Renal pelvis (tissue), 4 donors: ENCODE data around the gene MCCC1. TPM values are rescaled to one million over a fixed set of nuclear protein-coding genes. Genes with fewer than 3 reads are reported as not detected.
"Not testable (repeated sequence)": the region's sequence is repeated elsewhere in the genome, so short reads cannot be mapped to it uniquely, and the experiment has no call there.

Experiments used
- DNase-seq: peaks from one replicate; pipeline ENCODE4 v3.0.0-alpha.2; 2013
- polyA plus RNA-seq, 3 donors: library from polyadenylated mRNA; unstranded; fragments of 120-200 nt; gene quantifications; one replicate each; pipeline ENCODE4 v1.2.1, GENCODE V29; 2013; ENCODE audit not compliant: insufficient read length in 3 of 3

MCCC1 gene
- polyA plus RNA-seq, 3 donors = 55.5 to 64.4 (median 62.8) TPM

DNA sequence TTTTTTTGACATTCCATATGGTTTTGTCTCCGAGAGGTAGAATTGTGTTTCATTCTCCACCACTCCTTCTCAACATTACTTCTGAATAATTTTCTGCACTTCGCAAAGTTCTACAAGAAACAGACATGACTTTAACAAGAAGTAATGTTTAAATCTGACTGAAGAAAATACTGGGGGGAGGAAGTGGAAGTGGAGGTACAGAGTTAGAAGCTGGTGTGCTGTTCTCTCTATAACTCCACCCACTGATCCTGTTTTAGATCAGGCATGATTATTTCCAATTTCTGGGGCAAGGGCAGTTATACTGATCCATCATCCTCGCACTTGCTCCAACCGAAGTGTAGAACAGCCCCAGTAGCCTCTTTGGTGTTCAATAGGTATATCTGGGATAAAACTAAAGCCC is 9.2 kb upstream of the MCCC1 start:
- no peak for DNase-seq

DNA sequence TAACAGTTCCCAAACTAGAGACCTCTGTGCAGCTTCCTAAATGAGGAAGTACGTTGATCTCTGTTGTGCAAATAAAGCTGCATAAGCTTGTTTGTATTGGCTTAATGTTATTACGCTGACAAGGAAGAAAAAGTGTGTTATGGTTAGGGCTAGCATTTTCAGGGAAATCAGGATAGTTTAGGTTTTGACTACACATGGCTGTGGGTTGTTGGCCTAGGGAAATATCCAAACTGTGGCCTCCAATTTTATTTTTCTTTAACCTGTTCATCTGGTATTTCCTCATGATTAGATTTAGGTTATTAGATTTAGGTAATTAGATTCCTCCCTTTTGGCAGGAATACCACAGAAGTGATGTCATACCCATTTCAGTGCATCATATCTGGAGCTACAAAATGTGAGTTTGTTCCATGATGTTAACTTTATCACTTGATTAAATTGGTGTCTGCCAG is 8.7 kb upstream of the MCCC1 start:
- no peak for DNase-seq

DNA sequence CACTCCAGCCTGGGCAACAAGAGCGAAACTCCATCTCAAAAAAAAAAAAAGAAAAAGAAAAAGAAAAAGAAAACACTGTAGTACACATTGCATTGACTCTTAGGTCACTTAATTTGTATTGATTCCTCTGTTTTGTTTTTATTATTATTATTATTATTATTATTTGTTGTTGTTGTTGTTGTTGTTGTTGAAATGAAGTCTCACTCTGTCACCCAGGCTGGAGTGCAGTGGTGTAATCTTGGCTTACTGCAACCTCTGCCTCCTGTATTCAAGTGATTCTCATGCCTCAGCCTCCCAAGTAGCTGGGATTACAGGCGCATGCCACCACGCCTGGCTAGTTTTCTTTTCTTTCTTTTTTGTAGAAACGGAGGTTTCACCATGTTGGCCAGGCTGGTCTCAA is 8.1 kb upstream of the MCCC1 start:
- DNase-seq = not testable (repeated sequence)

DNA sequence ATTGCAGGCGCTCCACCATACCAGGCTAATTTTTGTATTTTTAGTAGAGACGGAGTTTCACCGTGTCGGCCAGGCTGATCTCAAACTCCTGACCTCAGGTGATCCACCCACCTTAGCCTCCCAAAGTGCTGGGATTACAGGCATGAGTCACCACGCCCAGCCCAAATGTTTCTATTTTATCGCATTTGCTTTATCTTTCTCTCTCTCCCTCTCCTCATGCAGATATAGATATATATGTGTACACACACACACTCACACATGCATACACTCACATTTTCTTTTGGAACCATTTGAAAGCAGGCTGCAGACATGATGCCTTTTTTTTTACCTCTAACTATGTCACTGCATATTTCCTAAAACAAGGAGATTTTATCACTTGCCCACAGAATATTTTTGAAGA is 7.3 kb upstream of the MCCC1 start:
- no peak for DNase-seq

DNA sequence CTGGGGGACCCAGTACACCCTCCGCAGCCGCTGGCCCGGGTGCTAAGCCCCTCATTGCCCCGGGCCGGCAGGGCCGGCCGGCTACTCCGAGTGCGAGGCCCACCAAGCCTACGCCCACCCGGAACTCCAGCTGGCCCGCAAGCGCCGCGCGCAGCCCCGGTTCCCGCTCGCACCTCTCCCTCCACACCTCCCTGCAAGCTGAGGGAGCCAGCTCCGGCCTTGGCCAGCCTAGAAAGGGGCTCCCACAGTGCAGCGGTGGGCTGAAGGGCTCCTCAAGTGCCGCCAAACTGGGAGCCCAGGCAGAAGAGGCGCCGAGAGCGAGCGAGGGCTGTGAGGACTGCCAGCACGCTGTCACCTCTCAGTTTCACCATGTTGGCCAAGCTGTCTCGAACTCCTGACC is 4.7 kb upstream of the MCCC1 start:
- DNase-seq = not testable (repeated sequence)

DNA sequence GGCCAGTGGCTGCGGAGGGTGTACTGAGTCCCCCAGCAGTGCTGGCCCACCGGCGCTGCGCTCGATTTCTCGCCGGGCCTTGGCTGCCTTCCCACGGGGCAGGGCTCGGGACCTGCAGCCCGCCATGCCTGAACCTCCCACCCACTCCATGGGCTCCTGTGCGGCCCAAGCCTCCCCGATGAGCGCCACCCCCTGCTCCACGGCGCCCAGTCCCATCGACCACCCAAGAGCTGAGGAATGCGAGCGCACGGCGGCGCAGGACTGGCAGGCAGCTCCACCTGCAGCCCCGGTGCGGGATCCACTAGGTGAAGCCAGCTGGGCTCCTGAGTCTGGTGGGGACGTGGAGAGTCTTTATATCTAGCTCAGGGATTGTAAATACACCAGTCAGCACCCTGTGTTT is 1.7 kb upstream of the MCCC1 start:
- not testable (repeated sequence) for DNase-seq

DNA sequence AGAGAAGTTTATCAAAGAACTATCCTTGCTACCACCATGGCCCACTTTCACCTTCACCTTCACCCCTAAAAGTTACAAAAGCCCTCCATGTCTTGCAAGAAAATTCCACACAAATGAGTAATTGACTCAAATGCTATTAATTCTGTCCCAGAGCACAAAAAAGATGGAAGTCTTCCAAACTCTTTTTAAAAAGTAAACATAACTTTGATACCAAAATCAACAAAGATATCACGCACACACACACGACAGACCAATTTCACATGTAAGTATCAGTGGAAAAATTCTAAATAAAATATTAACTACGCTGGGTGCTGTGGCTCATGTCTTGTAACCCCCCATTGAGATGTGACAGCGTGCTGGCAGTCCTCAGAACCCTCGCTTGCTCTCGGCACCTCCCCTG is 1.1 kb upstream of the MCCC1 start:
- DNase-seq = no peak

DNA sequence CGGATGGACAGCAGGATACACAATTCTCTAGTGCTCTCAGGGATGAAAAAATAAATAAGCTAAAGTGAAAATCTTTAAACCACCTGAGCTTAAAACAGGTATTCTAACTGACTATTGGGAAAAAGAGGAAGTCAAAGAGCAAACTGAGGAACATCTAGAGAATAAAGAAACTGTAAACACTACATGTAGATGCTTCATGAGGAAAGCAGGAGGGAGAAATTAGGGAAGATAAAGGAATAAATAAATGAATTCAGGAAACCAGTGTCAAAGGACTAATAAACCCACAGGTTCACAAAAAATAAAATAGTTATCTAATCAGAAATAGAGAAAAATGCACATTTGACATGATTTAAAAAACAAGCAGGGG is 525 bp upstream of the MCCC1 start:
- no peak for DNase-seq

DNA sequence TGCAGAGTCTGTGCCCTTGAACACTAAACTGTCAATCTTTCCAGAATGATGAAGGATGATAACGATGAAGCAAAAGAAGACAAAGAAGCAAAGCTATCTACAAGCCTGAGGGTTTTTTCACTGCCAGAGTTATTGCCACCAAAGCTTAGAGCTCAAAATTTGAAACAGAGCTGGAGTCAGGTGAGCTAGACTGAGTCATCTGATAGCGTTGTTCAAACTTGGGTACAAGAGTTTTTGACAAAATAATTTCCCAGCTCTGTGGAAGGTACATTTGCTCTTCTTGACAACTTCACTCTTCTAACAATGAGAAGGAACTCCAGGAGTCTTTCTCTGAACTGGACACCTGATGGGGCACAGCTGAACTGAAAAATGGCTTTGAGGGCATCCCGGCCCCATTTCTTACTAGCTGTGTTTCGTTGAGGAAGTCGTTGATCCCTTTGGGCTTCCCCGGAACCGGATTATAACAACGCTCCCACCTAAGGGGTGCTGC is 715 bp downstream of the MCCC1 start:
- no peak for DNase-seq

DNA sequence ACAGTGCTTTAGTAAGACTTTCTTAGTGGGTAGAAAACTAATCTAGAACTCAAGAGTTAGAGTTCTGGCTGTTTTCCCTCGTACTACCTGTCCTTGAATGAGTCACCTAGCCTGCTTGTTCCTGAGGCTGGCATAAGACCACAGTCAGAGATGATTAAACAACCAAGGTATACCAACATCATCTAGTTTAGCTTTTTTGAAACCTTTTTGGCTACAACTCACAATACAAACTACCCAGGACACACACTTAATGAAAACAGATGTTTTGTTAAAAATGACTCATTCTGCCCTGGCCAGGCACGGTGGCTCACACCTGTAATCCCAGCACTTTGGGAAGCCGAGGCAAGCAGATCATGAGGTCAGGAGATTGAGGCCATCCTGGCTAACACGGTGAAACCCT is 4.6 kb downstream of the MCCC1 start:
- no peak for DNase-seq

DNA sequence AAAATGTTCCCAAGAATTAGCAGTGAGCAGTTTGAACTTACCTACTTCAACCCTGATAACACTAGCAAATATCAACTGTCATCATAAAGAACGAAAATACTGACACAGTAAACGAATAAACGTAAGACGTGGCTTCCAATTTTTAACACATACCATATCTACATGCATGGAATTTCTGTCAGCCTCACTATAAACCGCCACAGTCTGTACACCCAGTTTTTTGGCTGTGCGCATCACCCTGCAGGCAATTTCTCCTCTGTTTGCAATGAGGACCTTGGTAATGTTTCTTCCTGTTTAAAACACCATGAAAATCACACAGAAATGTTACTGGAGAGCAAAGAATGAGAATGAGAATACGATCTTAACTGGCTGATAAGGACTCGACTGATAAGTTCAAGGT is 7.0 kb downstream of the MCCC1 start:
- no peak for DNase-seq

DNA sequence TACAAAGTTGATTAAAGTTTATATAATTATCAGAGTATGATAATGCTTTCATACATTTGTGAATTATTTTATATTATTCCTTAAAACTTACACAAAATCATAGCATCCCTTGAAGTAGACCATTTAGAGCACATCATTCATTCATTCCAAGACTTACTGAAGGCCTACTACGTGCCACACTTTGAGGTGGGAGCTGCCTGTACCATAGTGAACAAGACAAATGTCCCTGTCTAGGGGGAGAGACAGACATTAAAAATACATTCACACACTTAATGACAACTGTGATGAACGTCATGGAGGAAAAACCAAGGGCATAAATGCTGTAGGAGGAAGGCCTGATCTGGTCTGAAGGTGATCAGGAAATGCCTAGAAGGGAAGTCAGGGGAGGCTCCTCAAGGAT is 12.1 kb downstream of the MCCC1 start:
- DNase-seq = no peak

DNA sequence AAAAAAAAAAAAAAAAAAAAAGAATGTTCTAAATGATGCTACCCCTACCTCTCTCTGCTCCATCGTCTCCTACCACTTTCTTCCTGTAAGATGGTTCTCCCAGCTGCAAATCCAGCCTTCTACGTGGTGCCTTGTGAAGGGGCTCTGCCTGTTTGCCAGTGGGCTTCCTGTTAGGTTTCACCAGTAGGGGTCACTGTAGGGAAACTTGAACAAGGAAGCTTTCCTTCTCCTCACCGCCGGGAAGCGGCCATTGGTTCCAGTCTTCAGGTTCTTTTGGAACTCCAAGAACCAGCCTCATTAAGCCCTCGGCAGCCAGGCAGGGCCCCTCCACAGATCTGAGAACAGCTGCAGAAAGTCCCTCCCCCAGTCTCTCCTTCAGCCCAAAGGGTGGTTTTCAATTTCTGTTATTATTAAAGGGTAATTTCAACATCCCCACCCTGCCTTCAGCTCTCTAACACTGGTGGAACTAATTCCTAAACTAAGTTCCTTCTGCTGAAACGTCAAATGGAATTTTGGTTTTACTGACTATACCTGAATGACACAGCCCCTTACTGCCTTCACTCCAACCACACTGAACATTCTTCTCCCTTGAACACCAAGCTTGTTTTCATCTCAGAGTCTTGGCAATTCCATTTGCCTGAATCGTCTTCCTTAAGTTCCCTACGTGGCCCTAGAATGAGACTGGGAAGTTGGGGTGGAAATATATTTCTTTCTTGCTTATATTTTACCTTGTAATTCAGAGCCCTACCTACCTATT is 13.5 kb downstream of the MCCC1 start:
- no peak for DNase-seq

DNA sequence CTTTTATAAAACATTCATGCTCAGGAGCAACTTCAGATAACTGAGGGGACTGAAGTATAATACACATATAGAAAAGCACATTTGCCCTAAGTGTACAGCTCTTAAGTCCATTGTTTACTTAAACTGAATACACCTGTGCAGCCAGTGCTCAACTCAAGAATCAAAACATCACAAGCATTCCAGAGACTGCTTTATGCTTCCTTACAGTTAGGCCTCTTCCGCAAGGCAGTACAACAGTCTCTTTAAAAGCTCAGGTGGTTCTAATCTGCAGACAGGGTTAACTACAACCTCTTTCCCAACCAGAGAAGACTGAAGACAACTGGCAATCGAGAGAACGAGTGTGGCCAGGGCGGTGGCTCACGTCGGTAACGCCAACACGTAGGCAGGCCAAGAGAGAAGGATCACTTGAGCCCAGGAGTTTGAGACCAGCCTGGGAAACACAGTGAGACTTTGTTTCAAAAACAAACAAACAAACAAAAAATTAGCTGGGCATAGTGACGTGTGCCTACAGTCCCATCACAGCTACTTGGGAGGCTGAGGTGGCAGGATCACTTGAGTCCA is 16.9 kb downstream of the MCCC1 start:
- DNase-seq = no peak

DNA sequence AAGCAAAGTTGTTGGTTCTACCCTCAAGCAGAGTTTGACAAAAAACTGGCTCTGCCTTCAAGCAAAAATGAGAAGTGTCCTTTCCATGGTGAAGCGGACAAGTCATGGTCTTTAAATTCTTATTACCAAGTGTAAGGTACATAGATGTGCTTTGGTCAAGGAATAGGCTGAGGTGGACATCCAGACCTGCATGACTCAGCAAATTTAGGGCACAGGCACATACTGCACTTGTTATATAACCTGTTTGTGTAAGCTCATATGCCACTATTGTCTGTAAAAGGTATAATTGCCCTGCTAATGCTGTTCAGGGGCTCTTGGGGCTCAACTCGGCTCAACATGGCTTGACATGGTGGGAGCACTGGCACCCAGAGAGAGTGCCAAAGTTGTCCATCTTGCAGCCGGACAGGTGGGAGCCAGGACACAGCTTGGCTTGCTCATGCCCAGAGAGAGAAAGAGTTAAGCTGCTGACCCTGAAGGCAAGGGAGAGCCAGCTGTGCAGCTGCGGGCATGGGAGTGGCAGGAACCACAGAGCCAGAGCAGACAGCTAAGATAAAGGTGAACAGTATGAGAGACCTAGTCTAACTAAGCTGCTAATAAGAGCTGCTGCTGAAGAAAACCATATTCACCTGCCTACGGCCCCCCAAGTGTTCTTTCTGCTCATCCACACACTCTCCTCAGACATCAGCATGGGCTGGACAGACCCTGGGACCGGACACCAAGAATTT is 17.7 kb downstream of the MCCC1 start:
- DNase-seq = no peak

DNA sequence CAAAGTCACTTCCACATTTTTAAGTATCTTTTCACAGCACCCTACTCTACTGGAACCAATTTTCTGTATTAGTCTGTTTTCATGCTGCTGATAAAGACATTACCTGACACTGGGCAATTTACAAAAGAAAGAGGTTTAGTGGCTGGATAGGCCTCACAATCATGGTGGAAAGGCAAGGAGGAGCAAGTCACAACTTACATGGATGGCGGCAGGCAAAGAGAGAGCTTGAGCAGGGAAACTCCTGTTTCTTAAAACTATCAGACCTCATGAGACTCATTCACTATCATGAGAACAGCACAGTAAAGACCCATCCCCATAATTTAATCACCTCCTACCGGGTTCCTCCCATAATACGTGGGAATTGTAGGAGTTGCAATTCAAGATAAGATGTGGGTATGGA is 18.7 kb downstream of the MCCC1 start:
- no peak for DNase-seq

DNA sequence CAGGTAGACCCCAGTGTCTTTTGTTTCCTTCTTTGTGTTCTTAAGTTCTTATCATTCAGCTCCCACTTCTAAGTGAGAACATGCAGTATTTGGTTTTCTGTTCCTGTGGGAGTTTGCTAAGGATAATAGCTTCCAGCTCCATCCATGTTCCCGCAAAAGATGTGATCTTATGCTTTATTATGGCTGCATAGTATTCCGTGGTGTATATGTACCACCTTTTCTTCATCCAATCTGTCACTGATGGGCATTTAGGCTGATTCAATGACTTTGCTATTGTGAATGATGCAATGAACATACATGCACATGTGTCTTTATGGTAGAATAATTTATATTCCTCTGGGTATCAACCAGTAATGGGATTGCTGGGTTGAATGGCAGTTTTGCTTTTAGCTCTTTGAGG is 24.4 kb downstream of the MCCC1 start:
- DNase-seq = no peak

DNA sequence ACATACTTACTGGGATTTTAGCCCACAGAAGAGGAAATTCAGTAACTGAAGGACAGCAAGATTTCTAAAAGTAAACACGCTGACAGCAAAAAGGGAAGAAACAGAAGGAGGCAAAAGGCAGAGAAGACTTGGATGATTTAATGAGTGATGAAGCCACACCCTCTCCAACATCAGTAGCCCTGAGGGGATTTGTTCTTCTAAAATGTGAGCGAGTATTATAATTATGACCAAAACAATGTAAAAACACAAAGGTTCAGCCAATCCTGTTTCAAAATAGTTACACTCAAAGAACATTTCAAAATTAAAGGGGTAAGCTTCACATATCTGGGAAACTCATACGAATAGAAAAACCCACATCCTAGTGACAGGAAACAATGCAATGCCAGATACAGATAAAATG is 25.0 kb downstream of the MCCC1 start:
- no peak for DNase-seq

DNA sequence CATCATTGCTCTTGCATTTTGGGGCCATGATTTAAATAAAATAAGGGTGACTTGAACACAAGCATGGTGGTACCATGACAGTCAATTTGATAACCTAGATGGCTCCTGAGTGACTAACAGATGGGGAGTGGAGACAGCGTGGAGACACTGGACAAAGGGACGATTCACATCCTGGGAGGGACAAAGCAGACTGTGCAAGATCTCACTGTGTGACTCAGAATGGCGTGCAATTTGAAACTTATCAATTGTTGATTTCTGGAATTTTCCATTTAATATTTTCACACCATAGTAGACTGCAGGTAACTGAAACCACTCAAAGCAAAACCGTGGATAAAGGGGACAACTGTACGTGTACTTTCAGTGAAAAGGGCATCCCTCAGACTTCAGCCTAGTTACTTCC is 25.5 kb downstream of the MCCC1 start:
- no peak for DNase-seq

DNA sequence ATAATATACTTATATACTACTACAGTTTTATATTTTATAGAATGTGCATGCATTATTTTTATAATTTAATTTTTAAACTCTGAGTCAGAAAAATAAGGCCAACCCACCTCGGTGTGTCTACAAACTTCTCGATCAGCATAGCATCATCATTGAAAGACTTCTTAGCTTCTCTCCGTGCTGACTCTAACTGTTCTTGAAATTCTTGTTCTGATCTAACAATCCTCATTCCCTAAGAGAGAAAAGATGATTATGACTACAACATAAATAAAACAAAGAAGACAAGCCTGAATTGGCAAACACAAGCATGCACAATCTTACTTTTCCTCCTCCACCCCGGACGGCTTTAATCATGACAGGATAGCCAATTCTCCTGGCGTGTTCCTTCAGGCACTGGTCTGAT is 28.4 kb downstream of the MCCC1 start:
- DNase-seq = no peak

DNA sequence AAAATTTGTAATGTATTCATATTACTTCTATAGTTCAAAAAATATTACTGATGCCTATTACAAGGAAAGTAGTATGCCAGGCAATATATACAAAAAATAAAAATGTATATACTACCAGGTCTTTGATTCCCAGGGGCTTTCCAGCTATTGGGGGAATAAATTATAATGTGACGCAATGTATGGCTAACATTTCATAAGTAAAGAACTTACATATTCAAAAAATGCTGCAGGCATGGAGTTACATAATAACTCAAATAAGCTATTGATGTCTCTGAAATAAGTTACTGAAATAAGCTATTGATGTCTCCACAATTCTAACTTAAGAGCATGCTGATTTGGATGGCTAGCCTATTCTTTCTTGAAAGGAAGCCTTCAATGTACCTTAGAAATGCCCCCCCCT is 30.2 kb downstream of the MCCC1 start:
- DNase-seq = no peak

DNA sequence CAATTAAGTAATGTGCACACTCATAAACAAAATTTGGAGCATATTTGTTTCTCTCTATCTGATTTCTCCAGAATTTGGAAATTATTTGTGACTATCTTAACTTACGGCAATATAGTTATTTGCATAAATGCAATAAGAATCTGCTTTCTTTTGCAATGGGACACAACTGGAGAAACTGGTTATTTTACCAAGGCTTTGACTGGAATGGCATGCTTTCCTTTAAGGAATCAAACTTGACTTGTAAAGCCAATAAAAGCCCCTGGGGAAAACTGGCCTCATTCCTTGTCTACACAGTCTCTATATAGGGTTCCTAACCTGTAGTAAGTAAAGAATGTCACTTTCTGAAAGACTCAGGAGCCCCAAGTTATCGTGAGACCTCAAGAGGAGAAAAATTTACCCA is 32.4 kb downstream of the MCCC1 start:
- DNase-seq = not testable (repeated sequence)

DNA sequence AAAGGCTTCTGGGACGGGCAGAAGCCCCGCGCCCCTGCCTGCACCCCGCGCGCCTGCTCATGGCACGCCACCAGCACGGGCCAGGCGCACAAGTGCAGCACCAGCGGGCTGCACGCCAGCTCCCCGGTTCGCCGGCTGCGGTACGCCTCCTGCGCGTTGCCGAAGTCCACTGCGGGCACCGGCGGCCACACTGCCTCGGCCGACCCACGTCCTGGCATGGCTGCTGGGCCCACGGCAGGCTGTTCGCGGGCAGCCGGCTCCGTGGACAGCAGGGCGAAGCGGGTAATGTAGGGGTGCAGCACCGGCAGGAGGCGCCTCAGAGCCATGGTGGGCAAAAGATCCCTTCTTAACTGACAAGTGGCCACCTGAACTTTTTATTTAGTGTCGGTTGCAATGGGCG is 34.8 kb downstream of the MCCC1 start:
- no peak for DNase-seq
